NB4 (cell line): Measurements from ENCODE around the gene SRXN1.
A peak's percentile ranks its signal among the peaks of the same experiment; 100 is the strongest.

ENCODE experiments used
- DNase-seq: peaks from one replicate; pipeline ENCODE4 v3.0.0; 2010; ENCODE audit warnings: low read depth
- H3K4me3 ChIP-seq: one replicate; pipeline ENCODE4 v1.5.1; 2011; ENCODE audit warnings: mild to moderate bottlenecking, low read depth, low read length, moderate library complexity
- MYC ChIP-seq: IDR thresholded peaks from 2 replicates; pipeline ENCODE4 v1.6.1; 2011; ENCODE audit warnings: low read depth, low read length
- POLR2A ChIP-seq: IDR thresholded peaks from 2 replicates; pipeline ENCODE4 v1.6.1; 2011; ENCODE audit warnings: mild to moderate bottlenecking; ENCODE audit not compliant: insufficient read length; ENCODE audit errors: extremely low read depth
- TF ChIP-seq, protein P1 (sequence below): IDR thresholded peaks from one replicate; pipeline ENCODE4 v1.5.1; 2012; ENCODE audit warnings: low read depth, low read length
- TF ChIP-seq, protein P2 (sequence below): IDR thresholded peaks from 2 replicates; pipeline ENCODE4 v1.6.1; 2011; ENCODE audit warnings: low read depth, low read length

Gene SRXN1

DNA sequence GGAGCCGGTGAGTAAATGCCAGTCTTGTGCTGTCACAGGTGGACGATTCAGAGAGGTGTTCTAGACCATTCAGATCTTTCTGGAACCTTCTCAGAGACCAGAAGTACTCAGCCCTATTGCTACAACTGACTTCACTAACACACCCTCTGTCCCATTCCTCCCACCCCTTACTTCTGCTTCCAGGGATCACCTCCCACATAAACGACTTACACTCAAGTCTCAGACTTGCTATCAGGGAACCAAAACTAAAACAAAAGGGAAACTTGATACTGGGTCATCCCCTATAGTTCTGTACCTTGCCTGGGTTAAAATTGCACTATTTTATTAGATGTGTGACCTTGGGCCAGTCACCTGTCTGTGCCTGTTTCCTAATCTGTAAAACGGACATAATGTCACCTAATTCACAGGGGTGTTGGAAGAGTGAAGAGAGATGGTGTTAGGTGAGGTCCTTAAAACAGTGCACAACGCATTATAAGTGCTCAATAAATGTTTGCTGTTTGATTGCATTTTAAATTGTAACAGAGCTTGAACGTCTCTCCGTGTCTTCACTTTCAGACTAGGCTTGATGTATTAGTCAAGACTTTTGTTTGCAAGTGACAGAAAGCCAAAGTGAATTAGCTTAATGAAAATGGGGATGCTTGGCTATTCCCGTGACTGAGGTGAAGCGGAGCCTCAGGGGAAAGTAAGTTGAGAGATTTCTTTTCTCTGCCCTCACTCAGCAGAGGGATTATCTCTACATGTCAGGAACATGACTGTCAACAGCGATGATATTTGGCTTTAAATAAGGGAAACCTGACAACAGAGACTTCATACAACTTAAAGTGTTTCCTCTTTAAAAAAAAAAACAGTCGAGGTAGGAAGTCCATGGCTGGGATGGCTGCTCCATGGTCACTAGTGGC is 3.0 kb upstream of the SRXN1 start:
- TF ChIP-seq, protein P1, sequence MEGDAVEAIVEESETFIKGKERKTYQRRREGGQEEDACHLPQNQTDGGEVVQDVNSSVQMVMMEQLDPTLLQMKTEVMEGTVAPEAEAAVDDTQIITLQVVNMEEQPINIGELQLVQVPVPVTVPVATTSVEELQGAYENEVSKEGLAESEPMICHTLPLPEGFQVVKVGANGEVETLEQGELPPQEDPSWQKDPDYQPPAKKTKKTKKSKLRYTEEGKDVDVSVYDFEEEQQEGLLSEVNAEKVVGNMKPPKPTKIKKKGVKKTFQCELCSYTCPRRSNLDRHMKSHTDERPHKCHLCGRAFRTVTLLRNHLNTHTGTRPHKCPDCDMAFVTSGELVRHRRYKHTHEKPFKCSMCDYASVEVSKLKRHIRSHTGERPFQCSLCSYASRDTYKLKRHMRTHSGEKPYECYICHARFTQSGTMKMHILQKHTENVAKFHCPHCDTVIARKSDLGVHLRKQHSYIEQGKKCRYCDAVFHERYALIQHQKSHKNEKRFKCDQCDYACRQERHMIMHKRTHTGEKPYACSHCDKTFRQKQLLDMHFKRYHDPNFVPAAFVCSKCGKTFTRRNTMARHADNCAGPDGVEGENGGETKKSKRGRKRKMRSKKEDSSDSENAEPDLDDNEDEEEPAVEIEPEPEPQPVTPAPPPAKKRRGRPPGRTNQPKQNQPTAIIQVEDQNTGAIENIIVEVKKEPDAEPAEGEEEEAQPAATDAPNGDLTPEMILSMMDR: no peak
- TF ChIP-seq, protein P2, sequence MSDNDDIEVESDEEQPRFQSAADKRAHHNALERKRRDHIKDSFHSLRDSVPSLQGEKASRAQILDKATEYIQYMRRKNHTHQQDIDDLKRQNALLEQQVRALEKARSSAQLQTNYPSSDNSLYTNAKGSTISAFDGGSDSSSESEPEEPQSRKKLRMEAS: no peak
- no peak for TF ChIP-seq POLR2A
- TF ChIP-seq MYC: no peak
- DNase-seq: no peak
- H3K4me3 ChIP-seq: no peak overlapping the region

DNA sequence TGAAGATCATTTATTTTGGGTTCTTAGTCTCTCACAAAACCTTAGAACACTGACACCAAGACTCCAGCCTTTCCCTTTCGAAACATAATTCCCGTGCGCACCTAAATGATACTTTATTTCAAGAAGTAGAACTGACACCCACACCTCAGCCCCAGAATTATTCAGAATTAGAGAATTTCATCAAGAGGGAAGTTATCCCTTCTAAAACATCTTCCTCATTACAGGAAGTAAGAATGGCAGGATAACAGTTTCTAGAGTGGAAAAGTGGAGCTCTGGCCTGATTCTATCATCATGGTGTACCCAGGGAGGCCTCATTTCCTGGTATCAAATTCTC is 1.4 kb upstream of the SRXN1 start:
- no peak overlapping the region for H3K4me3 ChIP-seq

DNA sequence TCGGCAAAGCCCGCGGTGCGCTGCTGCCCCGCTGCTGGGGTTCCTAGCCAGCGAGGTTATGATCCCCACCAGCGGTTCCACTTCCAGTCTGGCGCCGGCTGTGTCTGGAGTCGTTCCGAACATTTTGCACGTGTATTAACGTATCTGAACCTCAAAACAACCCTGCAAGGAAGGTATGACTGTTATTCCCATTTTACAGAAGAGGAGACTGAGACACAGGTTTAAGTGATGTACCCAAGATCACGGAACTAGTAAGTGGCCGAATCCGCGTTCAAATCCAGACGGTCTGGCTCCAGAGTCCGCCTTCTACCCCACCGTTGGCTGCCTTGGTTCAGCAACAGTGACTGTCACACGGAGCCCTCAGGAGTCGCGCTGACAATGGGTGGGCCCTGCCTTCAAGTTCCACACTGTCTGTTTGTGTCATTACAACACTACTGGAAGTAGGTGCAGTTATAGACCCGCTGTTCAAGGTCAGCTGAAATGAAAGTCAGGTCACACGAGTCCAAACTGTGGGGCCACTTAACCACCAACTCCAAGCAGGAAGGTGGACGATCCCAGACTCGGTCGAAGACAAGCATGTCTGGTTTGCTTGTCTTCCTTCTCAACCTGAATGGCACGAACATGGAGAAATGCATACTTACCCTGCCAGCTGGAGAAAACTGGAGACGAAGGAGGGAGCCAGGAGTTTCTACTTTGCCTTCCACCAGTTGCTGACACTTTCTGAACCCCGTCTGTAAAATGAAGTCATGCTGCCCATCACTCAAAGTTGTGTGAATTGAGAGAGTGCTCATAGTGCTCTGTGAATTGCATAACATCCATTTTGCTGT is 803 bp upstream of the SRXN1 start:
- peak; percentile 43 for DNase-seq
- TF ChIP-seq POLR2A (no peak), MYC (0 out of 2 replicates have a peak, but pooled peaks have one; percentile 4)
- TF ChIP-seq, protein P2: peak; percentile 43
- TF ChIP-seq, protein P1: no peak

More for the DNA sequence above, 1.4 kb upstream of the SRXN1 start:
- TF ChIP-seq, protein P1: no peak
- TF ChIP-seq POLR2A (no peak), MYC (no peak)
- TF ChIP-seq, protein P2: no peak
- no peak for DNase-seq

DNA sequence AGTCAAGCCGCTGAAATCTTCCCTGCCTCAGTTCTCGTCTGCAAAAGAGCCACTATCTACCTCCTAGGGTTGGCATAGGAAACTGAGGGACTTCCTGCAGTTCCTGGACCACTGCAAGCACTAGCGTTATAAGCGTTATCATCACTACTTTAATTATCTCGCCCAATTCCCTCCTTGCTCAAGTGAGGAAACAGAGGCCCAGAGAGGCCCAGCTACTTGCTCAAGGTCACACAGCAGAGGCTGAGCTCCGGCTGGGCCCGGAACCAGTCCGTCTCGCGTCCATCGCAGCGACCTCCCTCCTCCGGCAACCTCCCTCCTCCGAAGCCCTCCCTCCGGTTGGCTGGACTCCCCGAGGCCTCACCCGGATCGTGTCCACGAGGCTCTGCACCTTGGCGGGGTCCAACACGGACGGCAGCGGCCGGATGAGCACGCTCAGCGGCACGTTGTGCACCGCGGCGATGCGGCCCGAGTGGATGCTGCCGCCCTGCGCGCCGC is 338 bp downstream of the SRXN1 start:
- peak overlapping the region; percentile 93 for H3K4me3 ChIP-seq
- TF ChIP-seq, protein P1: no peak
- TF ChIP-seq MYC: 0 out of 2 replicates have a peak, but pooled peaks have one; percentile 4
- DNase-seq: peak; percentile 53

More for the DNA sequence above, 803 bp upstream of the SRXN1 start:
- peak overlapping the region; percentile 63 for H3K4me3 ChIP-seq

DNA sequence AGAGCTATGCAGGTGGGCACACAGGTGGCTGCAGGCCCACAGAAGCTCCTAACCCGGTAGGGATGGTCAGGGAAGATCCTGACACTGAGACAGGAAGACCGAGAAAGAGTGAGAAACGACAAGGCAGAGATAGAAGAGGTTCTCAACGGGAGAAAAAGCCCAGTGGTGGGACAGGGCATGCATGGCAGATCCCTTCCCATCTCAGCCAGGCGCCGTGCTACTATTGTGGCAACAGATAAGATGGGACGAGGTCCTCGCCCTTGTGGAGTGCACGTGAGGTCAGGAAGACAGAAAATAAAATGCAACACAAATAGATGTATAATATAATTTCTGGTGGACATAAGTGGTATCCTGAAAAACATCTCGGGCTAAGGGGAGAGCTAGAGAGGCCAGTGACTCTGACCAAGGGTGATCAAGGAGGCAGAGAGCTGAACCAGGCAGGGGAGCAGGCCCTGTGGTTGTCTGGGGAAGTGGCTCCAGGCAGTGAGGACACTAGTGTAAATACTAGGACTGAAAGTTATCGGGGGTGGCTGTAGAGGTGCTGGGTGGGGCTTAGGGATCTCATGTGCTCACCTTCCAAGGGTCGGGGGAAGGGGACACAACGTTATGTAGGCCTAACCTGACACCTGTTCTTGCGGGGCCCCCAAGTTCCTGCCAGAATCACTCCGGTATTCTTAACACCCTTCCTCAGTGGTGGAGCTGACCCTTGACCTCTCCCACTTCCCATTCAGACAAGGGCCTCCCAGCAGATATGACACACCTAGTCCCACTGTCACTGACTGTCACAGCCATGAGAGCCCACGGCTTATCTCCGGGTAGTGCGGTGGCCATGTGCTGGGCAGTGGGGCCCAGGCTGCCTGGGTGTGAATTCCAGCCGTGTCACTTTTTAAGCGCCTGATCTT is 1.0 kb downstream of the SRXN1 start:
- H3K4me3 ChIP-seq: peak overlapping the region; percentile 93
- DNase-seq: peak; percentile 54
- TF ChIP-seq MYC: 0 out of 2 replicates have a peak, but pooled peaks have one; percentile 6
- TF ChIP-seq, protein P1: no peak
- TF ChIP-seq, protein P2: peak; percentile 51; the same call in 1 of the 2 replicates
